HEK293 (cell line): ENCODE measurements around the gene AKIP1.

Experiments used
- CTCF ChIA-PET: fragments of 350-600 bp; formaldehyde crosslinking; extraction: SDS; loops from one replicate; lab custom pipeline; 2021; ENCODE audit warnings: antibody characterized with exemption; lab: Yijun Ruan, JAX
- POLR2A ChIA-PET: fragments of 300-600 bp; formaldehyde crosslinking; extraction: SDS; loops from one replicate; lab custom pipeline; 2020; ENCODE audit warnings: antibody characterized with exemption, inconsistent platforms; lab: Yijun Ruan, JAX
- H3K27ac ChIP-seq: fragments of 200-500 bp; sonication (Bioruptor generic); 2 replicates; pipeline ENCODE4 v1.5.1; 2014; ENCODE audit warnings: low read depth, low read length, control low read depth, inconsistent platforms; ENCODE audit errors: extremely low read depth
- H3K36me3 ChIP-seq, 2 experiments: fragments of 200-500 bp in 1 of 2; sonication (Bioruptor generic) in 1 of 2; 1 replicate in 1 of 2; 2 replicates in 1 of 2; pipeline ENCODE4 v1.5.1; 2014 to 2017; ENCODE audit warnings: inconsistent platforms in 2 of 2, low read length in 2 of 2; ENCODE audit not compliant: control insufficient read depth in 2 of 2, insufficient read depth in 1 of 2
- H3K4me1 ChIP-seq: fragments of 200-500 bp; sonication (Bioruptor generic); 2 replicates; pipeline ENCODE4 v1.5.1; 2014; ENCODE audit warnings: mild to moderate bottlenecking, low read length, inconsistent platforms; ENCODE audit not compliant: control insufficient read depth, insufficient read depth
- H3K4me3 ChIP-seq: 2 replicates; pipeline ENCODE4 v1.5.1; 2011; ENCODE audit warnings: low read depth, mild to moderate bottlenecking, control low read depth, low read length, moderate library complexity
- H3K9me3 ChIP-seq: fragments of 200-500 bp; sonication (Bioruptor generic); 2 replicates; pipeline ENCODE4 v1.5.1; 2014; ENCODE audit warnings: low read depth, low read length, inconsistent platforms; ENCODE audit not compliant: control insufficient read depth, insufficient read depth
- BCL11B ChIP-seq: fragments of 450-650 bp; formaldehyde crosslinking; IDR thresholded peaks from 2 replicates; pipeline ENCODE4 v1.5.1; 2016; ENCODE audit warnings: low read depth, missing biosample characterization, missing genetic modification characterization
- IKZF3 ChIP-seq: fragments of 450-650 bp; IDR thresholded peaks from 2 replicates; pipeline ENCODE4 v1.5.0; 2018; ENCODE audit warnings: missing biosample characterization, mild to moderate bottlenecking, missing genetic modification characterization, moderate library complexity
- PRDM1 ChIP-seq: fragments of 450-650 bp; formaldehyde crosslinking; IDR thresholded peaks from 2 replicates; pipeline ENCODE4; 2016; ENCODE audit warnings: missing biosample characterization, missing genetic modification characterization
- SALL2 ChIP-seq: fragments of 450-650 bp; formaldehyde crosslinking; IDR thresholded peaks from 2 replicates; pipeline ENCODE4 v1.5.0; 2017; ENCODE audit warnings: missing biosample characterization, mild to moderate bottlenecking, missing genetic modification characterization, borderline replicate concordance
- ZNF211 ChIP-seq: fragments of 450-650 bp; formaldehyde crosslinking; IDR thresholded peaks from 2 replicates; pipeline ENCODE4 v1.5.1; 2016; ENCODE audit warnings: low read depth, missing biosample characterization, missing genetic modification characterization
- ZNF223 ChIP-seq: fragments of 450-650 bp; formaldehyde crosslinking; IDR thresholded peaks from 2 replicates; pipeline ENCODE4 v1.5.1; 2016; ENCODE audit warnings: missing biosample characterization, missing genetic modification characterization
- ZNF239 ChIP-seq: fragments of 450-650 bp; formaldehyde crosslinking; IDR thresholded peaks from 2 replicates; pipeline ENCODE4 v1.5.1; 2016; ENCODE audit warnings: missing biosample characterization, missing genetic modification characterization
- ZNF354C ChIP-seq: fragments of 450-650 bp; formaldehyde crosslinking; IDR thresholded peaks from 2 replicates; pipeline ENCODE4 v1.5.1; 2016; ENCODE audit warnings: missing biosample characterization, missing genetic modification characterization, low read depth, borderline replicate concordance
- ZNF394 ChIP-seq: fragments of 450-650 bp; formaldehyde crosslinking; IDR thresholded peaks from 2 replicates; pipeline ENCODE4 v1.5.1; 2016; ENCODE audit warnings: missing biosample characterization, missing genetic modification characterization, mild to moderate bottlenecking, moderate library complexity, borderline replicate concordance
- ZNF561 ChIP-seq: fragments of 450-650 bp; IDR thresholded peaks from 2 replicates; pipeline ENCODE4 v1.5.1; 2018; ENCODE audit warnings: missing biosample characterization, missing genetic modification characterization, borderline replicate concordance
- ZNF600 ChIP-seq: fragments of 450-650 bp; formaldehyde crosslinking; IDR thresholded peaks from 2 replicates; pipeline ENCODE4 v1.5.1; 2016; ENCODE audit warnings: missing biosample characterization, missing genetic modification characterization
- ZNF624 ChIP-seq: fragments of 450-650 bp; formaldehyde crosslinking; IDR thresholded peaks from 2 replicates; pipeline ENCODE4 v1.5.1; 2017; ENCODE audit warnings: missing biosample characterization, missing genetic modification characterization
- ZNF629 ChIP-seq: fragments of 450-650 bp; formaldehyde crosslinking; IDR thresholded peaks from 2 replicates; pipeline ENCODE4 v1.5.1; 2017; ENCODE audit warnings: missing biosample characterization, missing genetic modification characterization
- ZSCAN30 ChIP-seq: fragments of 450-650 bp; IDR thresholded peaks from 2 replicates; pipeline ENCODE4 v1.5.1; 2018; ENCODE audit warnings: missing biosample characterization, mild to moderate bottlenecking, missing genetic modification characterization, moderate library complexity
- TF ChIP-seq, protein P1 (sequence below): fragments of 450-650 bp; formaldehyde crosslinking; IDR thresholded peaks from 2 replicates; pipeline ENCODE4 v1.5.1; 2017; ENCODE audit warnings: missing biosample characterization, mild to moderate bottlenecking, missing genetic modification characterization, moderate library complexity
- TF ChIP-seq, protein P2 (sequence below): fragments of 450-650 bp; formaldehyde crosslinking; IDR thresholded peaks from 2 replicates; pipeline ENCODE4 v1.5.1; 2016; ENCODE audit warnings: missing biosample characterization, missing genetic modification characterization
- TF ChIP-seq, protein P3 (sequence below): fragments of 450-650 bp; formaldehyde crosslinking; IDR thresholded peaks from 2 replicates; pipeline ENCODE4 v1.5.1; 2016; ENCODE audit warnings: missing biosample characterization, missing genetic modification characterization
- TF ChIP-seq, protein P4 (sequence below): fragments of 450-650 bp; formaldehyde crosslinking; IDR thresholded peaks from 2 replicates; pipeline ENCODE4 v1.5.1; 2016; ENCODE audit warnings: missing biosample characterization, missing genetic modification characterization
- TF ChIP-seq, protein P5 (sequence below): fragments of 450-650 bp; formaldehyde crosslinking; IDR thresholded peaks from 2 replicates; pipeline ENCODE4 v1.5.1; 2016; ENCODE audit warnings: missing biosample characterization, missing genetic modification characterization, borderline replicate concordance
- TF ChIP-seq, protein P6 (sequence below): IDR thresholded peaks from 2 replicates; pipeline ENCODE4 v1.6.1; 2011; ENCODE audit warnings: mild to moderate bottlenecking, low read depth, low read length, borderline replicate concordance

AKIP1 gene

DNA sequence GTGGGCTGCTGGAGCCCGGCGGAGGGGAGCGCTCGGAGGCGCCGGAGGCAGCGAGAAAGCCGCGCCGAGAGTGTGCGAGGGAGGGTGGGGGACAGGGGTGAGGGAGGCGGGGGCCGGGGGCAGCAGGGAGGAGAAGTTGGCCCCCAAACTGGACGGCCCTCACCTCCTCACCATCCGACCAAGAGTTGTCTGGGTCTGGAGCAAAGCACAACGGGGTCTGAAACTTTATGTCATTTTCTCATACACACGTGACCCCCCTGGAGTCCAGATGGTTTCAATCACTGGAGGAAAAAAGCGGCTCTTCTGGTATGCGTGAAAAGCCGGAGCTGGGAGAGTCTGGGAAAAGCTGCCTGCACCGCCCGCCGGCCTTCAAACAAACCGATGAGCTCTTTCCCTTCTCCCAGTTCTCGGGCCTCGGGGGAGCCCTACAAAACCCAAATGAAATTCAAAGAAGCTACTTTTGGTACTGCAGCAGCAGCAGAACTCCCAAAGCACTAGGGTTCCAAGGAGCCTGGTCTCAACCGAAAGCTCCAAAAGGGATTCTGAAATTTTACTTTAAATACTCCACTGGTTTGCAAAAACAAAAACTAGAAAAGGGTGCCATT is 39.7 kb upstream of the AKIP1 start (continued):
- TF ChIP-seq, protein P1, sequence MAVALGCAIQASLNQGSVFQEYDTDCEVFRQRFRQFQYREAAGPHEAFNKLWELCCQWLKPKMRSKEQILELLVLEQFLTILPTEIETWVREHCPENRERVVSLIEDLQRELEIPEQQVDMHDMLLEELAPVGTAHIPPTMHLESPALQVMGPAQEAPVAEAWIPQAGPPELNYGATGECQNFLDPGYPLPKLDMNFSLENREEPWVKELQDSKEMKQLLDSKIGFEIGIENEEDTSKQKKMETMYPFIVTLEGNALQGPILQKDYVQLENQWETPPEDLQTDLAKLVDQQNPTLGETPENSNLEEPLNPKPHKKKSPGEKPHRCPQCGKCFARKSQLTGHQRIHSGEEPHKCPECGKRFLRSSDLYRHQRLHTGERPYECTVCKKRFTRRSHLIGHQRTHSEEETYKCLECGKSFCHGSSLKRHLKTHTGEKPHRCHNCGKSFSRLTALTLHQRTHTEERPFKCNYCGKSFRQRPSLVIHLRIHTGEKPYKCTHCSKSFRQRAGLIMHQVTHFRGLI (tag by site-specific recombination), result no peak
- TF ChIP-seq ZNF600 (tag by site-specific recombination) (peak; percentile 37; the same call in 1 of the 2 replicates), ZNF624 (tag by site-specific recombination) (no peak), ZSCAN30 (tag by site-specific recombination) (peak; percentile 9; the same call in 1 of the 2 replicates), ZNF561 (tag by site-specific recombination) (0 out of 2 replicates have a peak, but pooled peaks have one; percentile 31), PRDM1 (tag by site-specific recombination) (peak; percentile 50), ZNF223 (tag by site-specific recombination) (peak; percentile 74; the same call in 1 of the 2 replicates), ZNF239 (tag by site-specific recombination) (no peak), ZNF394 (peak; percentile 24; the same call in 1 of the 2 replicates), SALL2 (tag by site-specific recombination) (no peak), IKZF3 (tag by site-specific recombination) (peak; percentile 82), ZNF211 (no peak), ZNF629 (tag by site-specific recombination) (peak; percentile 56), ZNF354C (tag by site-specific recombination) (no peak)
- TF ChIP-seq, protein P2, sequence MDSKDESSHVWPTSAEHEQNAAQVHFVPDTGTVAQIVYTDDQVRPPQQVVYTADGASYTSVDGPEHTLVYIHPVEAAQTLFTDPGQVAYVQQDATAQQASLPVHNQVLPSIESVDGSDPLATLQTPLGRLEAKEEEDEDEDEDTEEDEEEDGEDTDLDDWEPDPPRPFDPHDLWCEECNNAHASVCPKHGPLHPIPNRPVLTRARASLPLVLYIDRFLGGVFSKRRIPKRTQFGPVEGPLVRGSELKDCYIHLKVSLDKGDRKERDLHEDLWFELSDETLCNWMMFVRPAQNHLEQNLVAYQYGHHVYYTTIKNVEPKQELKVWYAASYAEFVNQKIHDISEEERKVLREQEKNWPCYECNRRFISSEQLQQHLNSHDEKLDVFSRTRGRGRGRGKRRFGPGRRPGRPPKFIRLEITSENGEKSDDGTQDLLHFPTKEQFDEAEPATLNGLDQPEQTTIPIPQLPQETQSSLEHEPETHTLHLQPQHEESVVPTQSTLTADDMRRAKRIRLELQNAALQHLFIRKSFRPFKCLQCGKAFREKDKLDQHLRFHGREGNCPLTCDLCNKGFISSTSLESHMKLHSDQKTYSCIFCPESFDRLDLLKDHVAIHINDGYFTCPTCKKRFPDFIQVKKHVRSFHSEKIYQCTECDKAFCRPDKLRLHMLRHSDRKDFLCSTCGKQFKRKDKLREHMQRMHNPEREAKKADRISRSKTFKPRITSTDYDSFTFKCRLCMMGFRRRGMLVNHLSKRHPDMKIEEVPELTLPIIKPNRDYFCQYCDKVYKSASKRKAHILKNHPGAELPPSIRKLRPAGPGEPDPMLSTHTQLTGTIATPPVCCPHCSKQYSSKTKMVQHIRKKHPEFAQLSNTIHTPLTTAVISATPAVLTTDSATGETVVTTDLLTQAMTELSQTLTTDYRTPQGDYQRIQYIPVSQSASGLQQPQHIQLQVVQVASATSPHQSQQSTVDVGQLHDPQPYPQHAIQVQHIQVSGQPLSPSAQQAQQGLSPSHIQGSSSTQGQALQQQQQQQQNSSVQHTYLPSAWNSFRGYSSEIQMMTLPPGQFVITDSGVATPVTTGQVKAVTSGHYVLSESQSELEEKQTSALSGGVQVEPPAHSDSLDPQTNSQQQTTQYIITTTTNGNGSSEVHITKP (tag by site-specific recombination), result peak; percentile 97
- TF ChIP-seq, protein P3, sequence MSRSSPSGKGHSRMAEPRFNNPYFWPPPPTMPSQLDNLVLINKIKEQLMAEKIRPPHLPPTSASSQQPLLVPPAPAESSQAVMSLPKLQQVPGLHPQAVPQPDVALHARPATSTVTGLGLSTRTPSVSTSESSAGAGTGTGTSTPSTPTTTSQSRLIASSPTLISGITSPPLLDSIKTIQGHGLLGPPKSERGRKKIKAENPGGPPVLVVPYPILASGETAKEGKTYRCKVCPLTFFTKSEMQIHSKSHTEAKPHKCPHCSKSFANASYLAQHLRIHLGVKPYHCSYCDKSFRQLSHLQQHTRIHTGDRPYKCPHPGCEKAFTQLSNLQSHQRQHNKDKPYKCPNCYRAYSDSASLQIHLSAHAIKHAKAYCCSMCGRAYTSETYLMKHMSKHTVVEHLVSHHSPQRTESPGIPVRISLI (tag by site-specific recombination), result 0 out of 2 replicates have a peak, but pooled peaks have one; percentile 43
- TF ChIP-seq, protein P4, sequence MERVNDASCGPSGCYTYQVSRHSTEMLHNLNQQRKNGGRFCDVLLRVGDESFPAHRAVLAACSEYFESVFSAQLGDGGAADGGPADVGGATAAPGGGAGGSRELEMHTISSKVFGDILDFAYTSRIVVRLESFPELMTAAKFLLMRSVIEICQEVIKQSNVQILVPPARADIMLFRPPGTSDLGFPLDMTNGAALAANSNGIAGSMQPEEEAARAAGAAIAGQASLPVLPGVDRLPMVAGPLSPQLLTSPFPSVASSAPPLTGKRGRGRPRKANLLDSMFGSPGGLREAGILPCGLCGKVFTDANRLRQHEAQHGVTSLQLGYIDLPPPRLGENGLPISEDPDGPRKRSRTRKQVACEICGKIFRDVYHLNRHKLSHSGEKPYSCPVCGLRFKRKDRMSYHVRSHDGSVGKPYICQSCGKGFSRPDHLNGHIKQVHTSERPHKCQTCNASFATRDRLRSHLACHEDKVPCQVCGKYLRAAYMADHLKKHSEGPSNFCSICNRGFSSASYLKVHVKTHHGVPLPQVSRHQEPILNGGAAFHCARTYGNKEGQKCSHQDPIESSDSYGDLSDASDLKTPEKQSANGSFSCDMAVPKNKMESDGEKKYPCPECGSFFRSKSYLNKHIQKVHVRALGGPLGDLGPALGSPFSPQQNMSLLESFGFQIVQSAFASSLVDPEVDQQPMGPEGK (tag by site-specific recombination), result peak; percentile 56

DNA sequence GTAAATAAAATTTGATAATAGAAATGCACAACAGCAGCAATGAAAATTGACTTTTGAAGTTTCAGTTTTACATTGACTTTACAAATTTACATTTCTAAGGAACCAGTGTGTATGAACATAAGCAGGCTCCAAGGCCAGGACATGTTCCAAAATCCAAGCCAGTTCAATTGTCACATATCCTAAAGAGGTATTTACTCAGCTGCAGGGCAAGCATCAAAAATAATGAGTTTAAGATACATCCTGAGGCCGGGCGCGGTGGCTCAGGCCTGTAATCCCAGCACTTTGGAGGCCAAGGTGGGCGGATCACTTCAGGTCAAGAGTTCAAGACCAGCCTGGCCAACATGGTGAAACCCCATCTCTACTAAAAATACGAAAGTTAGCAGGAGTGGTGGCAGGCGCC is 39.0 kb upstream of the AKIP1 start:
- CTCF ChIA-PET, result no interaction called here
- H3K4me3 ChIP-seq, result no peak overlapping the region
- no peaks in the 10 kb centered on the region for H3K9me3 ChIP-seq
- H3K27ac ChIP-seq, result no peak overlapping the region
- 0 out of 2 replicates have a peak, but pooled peaks cover 2% of the 10 kb centered on the region for H3K4me1 ChIP-seq
- no peaks in the 10 kb centered on the region for H3K36me3 ChIP-seq
- POLR2A ChIA-PET, result interaction anchor here (0.7 to 2.6 kb wide), 9 partner anchors 10 to 240 kb away, joined by 3 to 20 read pairs (median 6); partner anchors contain the start of genes AKIP1, RPL27A and TRIM66
- TF ChIP-seq BCL11B (tag by site-specific recombination), result no peak
- TF ChIP-seq, protein P5, sequence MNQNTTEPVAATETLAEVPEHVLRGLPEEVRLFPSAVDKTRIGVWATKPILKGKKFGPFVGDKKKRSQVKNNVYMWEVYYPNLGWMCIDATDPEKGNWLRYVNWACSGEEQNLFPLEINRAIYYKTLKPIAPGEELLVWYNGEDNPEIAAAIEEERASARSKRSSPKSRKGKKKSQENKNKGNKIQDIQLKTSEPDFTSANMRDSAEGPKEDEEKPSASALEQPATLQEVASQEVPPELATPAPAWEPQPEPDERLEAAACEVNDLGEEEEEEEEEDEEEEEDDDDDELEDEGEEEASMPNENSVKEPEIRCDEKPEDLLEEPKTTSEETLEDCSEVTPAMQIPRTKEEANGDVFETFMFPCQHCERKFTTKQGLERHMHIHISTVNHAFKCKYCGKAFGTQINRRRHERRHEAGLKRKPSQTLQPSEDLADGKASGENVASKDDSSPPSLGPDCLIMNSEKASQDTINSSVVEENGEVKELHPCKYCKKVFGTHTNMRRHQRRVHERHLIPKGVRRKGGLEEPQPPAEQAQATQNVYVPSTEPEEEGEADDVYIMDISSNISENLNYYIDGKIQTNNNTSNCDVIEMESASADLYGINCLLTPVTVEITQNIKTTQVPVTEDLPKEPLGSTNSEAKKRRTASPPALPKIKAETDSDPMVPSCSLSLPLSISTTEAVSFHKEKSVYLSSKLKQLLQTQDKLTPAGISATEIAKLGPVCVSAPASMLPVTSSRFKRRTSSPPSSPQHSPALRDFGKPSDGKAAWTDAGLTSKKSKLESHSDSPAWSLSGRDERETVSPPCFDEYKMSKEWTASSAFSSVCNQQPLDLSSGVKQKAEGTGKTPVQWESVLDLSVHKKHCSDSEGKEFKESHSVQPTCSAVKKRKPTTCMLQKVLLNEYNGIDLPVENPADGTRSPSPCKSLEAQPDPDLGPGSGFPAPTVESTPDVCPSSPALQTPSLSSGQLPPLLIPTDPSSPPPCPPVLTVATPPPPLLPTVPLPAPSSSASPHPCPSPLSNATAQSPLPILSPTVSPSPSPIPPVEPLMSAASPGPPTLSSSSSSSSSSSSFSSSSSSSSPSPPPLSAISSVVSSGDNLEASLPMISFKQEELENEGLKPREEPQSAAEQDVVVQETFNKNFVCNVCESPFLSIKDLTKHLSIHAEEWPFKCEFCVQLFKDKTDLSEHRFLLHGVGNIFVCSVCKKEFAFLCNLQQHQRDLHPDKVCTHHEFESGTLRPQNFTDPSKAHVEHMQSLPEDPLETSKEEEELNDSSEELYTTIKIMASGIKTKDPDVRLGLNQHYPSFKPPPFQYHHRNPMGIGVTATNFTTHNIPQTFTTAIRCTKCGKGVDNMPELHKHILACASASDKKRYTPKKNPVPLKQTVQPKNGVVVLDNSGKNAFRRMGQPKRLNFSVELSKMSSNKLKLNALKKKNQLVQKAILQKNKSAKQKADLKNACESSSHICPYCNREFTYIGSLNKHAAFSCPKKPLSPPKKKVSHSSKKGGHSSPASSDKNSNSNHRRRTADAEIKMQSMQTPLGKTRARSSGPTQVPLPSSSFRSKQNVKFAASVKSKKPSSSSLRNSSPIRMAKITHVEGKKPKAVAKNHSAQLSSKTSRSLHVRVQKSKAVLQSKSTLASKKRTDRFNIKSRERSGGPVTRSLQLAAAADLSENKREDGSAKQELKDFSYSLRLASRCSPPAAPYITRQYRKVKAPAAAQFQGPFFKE (tag by site-specific recombination), result no peak
- TF ChIP-seq, protein P6, sequence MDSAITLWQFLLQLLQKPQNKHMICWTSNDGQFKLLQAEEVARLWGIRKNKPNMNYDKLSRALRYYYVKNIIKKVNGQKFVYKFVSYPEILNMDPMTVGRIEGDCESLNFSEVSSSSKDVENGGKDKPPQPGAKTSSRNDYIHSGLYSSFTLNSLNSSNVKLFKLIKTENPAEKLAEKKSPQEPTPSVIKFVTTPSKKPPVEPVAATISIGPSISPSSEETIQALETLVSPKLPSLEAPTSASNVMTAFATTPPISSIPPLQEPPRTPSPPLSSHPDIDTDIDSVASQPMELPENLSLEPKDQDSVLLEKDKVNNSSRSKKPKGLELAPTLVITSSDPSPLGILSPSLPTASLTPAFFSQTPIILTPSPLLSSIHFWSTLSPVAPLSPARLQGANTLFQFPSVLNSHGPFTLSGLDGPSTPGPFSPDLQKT, result no peak
